Right cardiac atrium (tissue), 5 donors: Measurements from ENCODE around the gene NRP1. TPM values are rescaled to one million over a fixed set of nuclear protein-coding genes. Genes with fewer than 3 reads are reported as not detected.

Experiments used
- ATAC-seq, 2 donors: fragments of 200-7000 bp; cut with Tn5 transposase; one replicate each; pipeline versions ENCODE4 v1.8.0 to v1.9.1; 2020; ENCODE audit warnings: moderate library complexity in 2 of 2, mild to moderate bottlenecking in 1 of 2
- DNase-seq, 3 donors: peaks; one replicate each; pipeline ENCODE4 v3.0.0-alpha.2; 2020
- H3K27ac ChIP-seq: one replicate; pipeline ENCODE4 v1.5.1; 2013; ENCODE audit warnings: mild to moderate bottlenecking, low read length, control low read depth, moderate library complexity
- H3K27me3 ChIP-seq: one replicate; pipeline ENCODE4 v1.6.1; 2013; ENCODE audit not compliant: control insufficient read depth, insufficient read depth
- H3K4me1 ChIP-seq: one replicate; pipeline ENCODE4 v1.6.1; 2013; ENCODE audit warnings: low read length; ENCODE audit not compliant: control insufficient read depth, insufficient read depth
- H3K4me3 ChIP-seq: one replicate; pipeline ENCODE4 v1.5.1; 2013; ENCODE audit warnings: low read length, control low read depth
- H3K9me3 ChIP-seq: one replicate; pipeline ENCODE4 v1.6.1; 2013; ENCODE audit warnings: low read length; ENCODE audit not compliant: control insufficient read depth
- WGBS: extraction: QIAGEN DNeasy Blood & Tissue Kit; methylation state at CpG from one replicate; pipeline ENCODE4 v1.1.7; 2013; 5-methylcytosine and 5-hydroxymethylcytosine counted together
- intact Hi-C, 4 donors: fragments of 100-400 bp; cut with DNase I; formaldehyde crosslinking; loops; one replicate each; pipeline versions ENCODE4 v1.11.0 to v1.14.0; 2022 to 2023
- polyA plus RNA-seq: library from polyadenylated mRNA; stranded (reverse); fragments of 200-250 nt; gene quantifications from one replicate; pipeline ENCODE4 v1.2.3, GENCODE V29; 2013
- total RNA-seq, 4 donors: library from RNA; stranded (reverse); fragmentation: NEBNext Ultra II Directional; extraction: Animal tissue kit (Norgen Biotek cat#: 25700); gene quantifications; one replicate each; pipeline ENCODE4 v1.2.1, GENCODE V29; 2021
- donor health status: healthy with polysubstance abuse.
- donor health status: DM: no; HTN: yes; CAD: no.
- donor health status: DM: no; HTN: no; CAD: no.
- donor health status: DM: no; HTN: yes; CAD: no; lungs with severe emphysema.
- donor health status: DM: yes; HTN: yes; CAD: no.

NRP1 gene
- total and polyA plus RNA-seq, 5 donors = 37.7 to 98.8 (median 92.5) TPM

DNA sequence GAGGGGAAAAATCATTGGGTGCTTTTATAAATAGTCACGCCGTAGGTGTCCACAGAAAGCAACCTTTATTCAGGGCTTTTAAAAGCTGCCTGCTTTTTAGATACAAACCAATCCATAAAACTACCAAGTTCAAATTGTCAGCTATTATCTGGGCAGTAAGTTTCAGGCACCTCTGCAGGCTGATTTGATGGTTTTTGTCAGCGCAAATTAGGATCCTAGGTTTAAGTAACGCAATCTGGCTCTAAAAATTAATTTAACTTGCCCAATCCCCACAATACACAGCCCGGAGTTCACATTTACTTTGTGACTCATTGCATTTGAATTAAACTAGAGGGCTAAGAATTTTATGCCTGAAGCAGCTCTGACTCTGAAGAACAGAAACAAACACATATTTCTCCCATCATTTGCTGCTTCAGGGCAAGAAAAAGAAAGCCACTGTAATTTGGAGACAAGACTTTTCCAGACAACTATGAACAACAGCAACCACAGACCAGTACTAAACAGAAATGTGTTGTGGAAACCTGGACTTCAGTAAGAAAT, 43.3 kb downstream of the NRP1 start:
- Histone ChIP-seq H3K27ac (peak overlapping the region; percentile 54), H3K9me3 (no peaks in the 10 kb centered on the region), H3K4me3 (no peak overlapping the region), H3K27me3 (no peaks in the 10 kb centered on the region), H3K4me1 (peaks cover 26% of the 10 kb centered on the region)
- DNase-seq = no peak
- WGBS = 69% methylated on average over 5 of the region's 5 CpGs
- no peak for ATAC-seq
- intact Hi-C loops = no loop called here

GRCh38 chr10:33290321-33291052, 44.0 kb downstream of the NRP1 start:
- WGBS = 67% methylated on average over 13 of the region's 13 CpGs
- DNase-seq (no peak), ATAC-seq (no peak)
- intact Hi-C loops = no loop called here
- Histone ChIP-seq H3K27me3 (no peaks in the 10 kb centered on the region), H3K9me3 (no peaks in the 10 kb centered on the region), H3K4me1 (peaks cover 29% of the 10 kb centered on the region), H3K27ac (peak overlapping the region; percentile 54), H3K4me3 (no peak overlapping the region)

- H3K4me3 ChIP-seq = no peak overlapping the region
- no peaks in the 10 kb centered on the region for H3K27me3 ChIP-seq
- H3K27ac ChIP-seq = no peak overlapping the region
- peaks cover 26% of the 10 kb centered on the region for H3K4me1 ChIP-seq
- ATAC-seq = no peak
- intact Hi-C loops = no loop called here
- no peaks in the 10 kb centered on the region for H3K9me3 ChIP-seq
- no peak for DNase-seq
- WGBS = 72% methylated on average over 8 of the region's 8 CpGs
Measured at GRCh38 chr10:33289776-33290175, 44.7 kb downstream of the NRP1 start.

- Histone ChIP-seq H3K4me3 (no peak overlapping the region), H3K9me3 (no peaks in the 10 kb centered on the region), H3K4me1 (peaks cover 23% of the 10 kb centered on the region), H3K27ac (peak overlapping the region; percentile 30), H3K27me3 (no peaks in the 10 kb centered on the region)
- no peak for DNase-seq
- ATAC-seq = peak; percentile 25 to 51
- WGBS = 66% methylated on average over 3 of the region's 3 CpGs
- intact Hi-C loops = no loop called here
Measured at GRCh38 chr10:33288127-33288526, 46.3 kb downstream of the NRP1 start.

- no peak overlapping the region for H3K27ac ChIP-seq
- H3K4me1 ChIP-seq = peaks cover 23% of the 10 kb centered on the region
- H3K4me3 ChIP-seq = no peak overlapping the region
- DNase-seq (no peak), ATAC-seq (no peak)
- 59% methylated on average over 2 of the region's 2 CpGs for WGBS
- intact Hi-C loops = no loop called here
- no peaks in the 10 kb centered on the region for H3K27me3 ChIP-seq
- H3K9me3 ChIP-seq = no peaks in the 10 kb centered on the region
Measured at GRCh38 chr10:33287112-33287511, 47.4 kb downstream of the NRP1 start.

- H3K27me3 ChIP-seq = no peaks in the 10 kb centered on the region
- no peaks in the 10 kb centered on the region for H3K9me3 ChIP-seq
- intact Hi-C loops = no loop called here
- H3K4me3 ChIP-seq = no peak overlapping the region
- DNase-seq (no peak), ATAC-seq (no peak)
- no peak overlapping the region for H3K27ac ChIP-seq
- 48% methylated on average over 4 of the region's 4 CpGs for WGBS
- peaks cover 21% of the 10 kb centered on the region for H3K4me1 ChIP-seq
Measured at GRCh38 chr10:33286157-33286934, 48.1 kb downstream of the NRP1 start.

GRCh38 chr10:33284945-33285344, 49.5 kb downstream of the NRP1 start:
- peaks cover 20% of the 10 kb centered on the region for H3K4me1 ChIP-seq
- no peak overlapping the region for H3K4me3 ChIP-seq
- no peaks in the 10 kb centered on the region for H3K27me3 ChIP-seq
- DNase-seq = no peak
- H3K9me3 ChIP-seq = no peaks in the 10 kb centered on the region
- ATAC-seq = no peak
- intact Hi-C loops = no loop called here
- 55% methylated on average over 2 of the region's 2 CpGs for WGBS
- no peak overlapping the region for H3K27ac ChIP-seq

DNA sequence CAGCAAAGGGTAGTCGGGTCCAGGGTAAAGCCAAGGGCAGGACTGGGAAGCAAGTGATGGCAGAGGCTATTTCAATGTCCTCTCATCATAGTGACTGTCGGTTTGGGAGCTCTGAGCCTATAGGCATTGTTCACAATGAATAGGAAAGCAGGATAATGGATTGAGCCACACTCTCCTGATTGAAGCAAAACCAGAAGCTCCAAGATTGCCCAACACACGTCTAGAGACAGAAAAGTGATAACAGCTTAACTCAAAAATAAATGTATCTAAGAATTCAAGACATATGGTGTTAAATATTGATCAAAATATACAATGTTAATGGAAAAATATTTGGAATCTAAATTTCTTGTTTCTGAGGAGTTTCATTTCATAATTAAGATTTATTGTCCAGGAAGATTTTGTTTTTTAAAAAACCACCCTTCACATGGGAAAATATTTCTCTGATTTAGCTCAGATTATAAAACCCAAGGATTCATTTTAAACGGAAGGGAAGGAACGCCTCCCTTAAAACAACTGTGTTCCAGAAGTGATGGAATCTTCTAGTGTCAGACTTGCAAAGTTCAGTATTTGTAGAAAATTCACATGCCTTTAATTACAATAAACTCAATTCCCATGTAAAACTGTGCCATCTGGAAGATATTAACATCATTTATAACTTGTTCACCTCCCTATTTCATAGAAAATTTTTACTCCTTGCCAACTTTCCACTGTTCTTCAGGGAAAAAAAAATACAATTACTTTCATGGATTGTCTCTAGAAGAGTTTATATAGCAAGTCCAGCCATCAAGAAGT, 54.5 kb downstream of the NRP1 start:
- Histone ChIP-seq H3K9me3 (no peaks in the 10 kb centered on the region), H3K4me3 (no peak overlapping the region), H3K27ac (peak overlapping the region; percentile 37), H3K27me3 (no peaks in the 10 kb centered on the region), H3K4me1 (peaks cover 15% of the 10 kb centered on the region)
- WGBS = 50% methylated on average over 5 of the region's 5 CpGs
- DNase-seq (no peak), ATAC-seq (peak in 1 of 2 donors; percentile 8)
- intact Hi-C loops = loop anchor here in 2 of 4 donors (10.0 kb wide), 1 partner anchor 45 kb away; no protein-coding TSS in a partner anchor

GRCh38 chr10:33279276-33279675, 55.2 kb downstream of the NRP1 start:
- ATAC-seq = no peak
- H3K9me3 ChIP-seq = no peaks in the 10 kb centered on the region

DNA sequence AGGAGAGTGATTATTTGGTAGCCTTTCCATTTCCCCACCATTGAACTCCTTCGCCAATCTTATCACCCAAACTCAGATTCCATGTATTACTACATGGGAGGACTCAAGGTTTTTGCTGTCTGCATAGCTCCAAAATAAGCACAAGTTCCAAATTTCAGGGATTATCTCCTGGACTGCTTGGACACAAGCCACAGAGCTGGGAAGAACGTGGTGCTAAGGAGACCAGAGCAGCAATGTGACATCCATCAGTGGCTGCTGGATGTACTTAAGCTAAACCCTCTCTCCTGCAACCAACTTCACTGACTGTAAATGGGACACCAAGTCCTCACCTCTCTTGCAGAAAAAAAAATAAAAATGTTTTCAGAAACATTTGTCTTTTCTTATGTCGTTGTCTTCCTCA, 56.3 kb downstream of the NRP1 start:
- 34% methylated on average over 3 of the region's 3 CpGs for WGBS
- Histone ChIP-seq H3K4me1 (peaks cover 15% of the 10 kb centered on the region), H3K27me3 (no peaks in the 10 kb centered on the region), H3K4me3 (no peak overlapping the region), H3K9me3 (no peaks in the 10 kb centered on the region), H3K27ac (peak overlapping the region; percentile 76)
- peak in 1 of 2 donors; percentile 40 for ATAC-seq
- intact Hi-C loops = loop anchor here in 2 of 4 donors (10.0 kb wide), 1 partner anchor 47 kb away; no protein-coding TSS in a partner anchor
- DNase-seq = peak in 1 of 3 donors; percentile 70

More at GRCh38 chr10:33279276-33279675, 55.2 kb downstream of the NRP1 start:
- WGBS = 54% methylated on average over 5 of the region's 5 CpGs
- Histone ChIP-seq H3K27me3 (no peaks in the 10 kb centered on the region), H3K4me3 (no peak overlapping the region), H3K27ac (peak overlapping the region; percentile 63), H3K4me1 (peaks cover 15% of the 10 kb centered on the region)
- intact Hi-C loops = loop anchor here in 2 of 4 donors (10.0 kb wide), 1 partner anchor 46 kb away; no protein-coding TSS in a partner anchor
- DNase-seq = peak in 1 of 3 donors; percentile 53
